Sigmoid colon (tissue), 4 donors: ENCODE measurements around the gene BCR.

ENCODE experiments used
- EP300 ChIP-seq, 4 donors: sonication (generic); formaldehyde crosslinking; IDR thresholded peaks; one replicate each; pipeline ENCODE4 v1.6.1; 2017; ENCODE audit warnings: antibody characterized with exemption in 4 of 4
- POLR2A ChIP-seq, 2 donors: fragments of 450-650 bp; IDR thresholded peaks; one replicate each; pipeline ENCODE4 v1.6.1; 2016; ENCODE audit warnings: antibody characterized with exemption in 2 of 2, mild to moderate bottlenecking in 2 of 2, moderate library complexity in 2 of 2
- POLR2AphosphoS5 ChIP-seq, 4 donors: sonication (generic); formaldehyde crosslinking; IDR thresholded peaks; one replicate each; pipeline ENCODE4 v1.6.1; 2017; ENCODE audit warnings: antibody characterized with exemption in 4 of 4
- TF ChIP-seq, protein P1 (sequence below), 4 experiments: fragments of 450-650 bp in 3 of 4; fragments of 200-600 bp in 1 of 4; IDR thresholded peaks; one replicate each; pipeline ENCODE4 v1.5.1; 2016 to 2019; ENCODE audit warnings: antibody characterized with exemption in 4 of 4, mild to moderate bottlenecking in 3 of 4, moderate library complexity in 2 of 4

DNA sequence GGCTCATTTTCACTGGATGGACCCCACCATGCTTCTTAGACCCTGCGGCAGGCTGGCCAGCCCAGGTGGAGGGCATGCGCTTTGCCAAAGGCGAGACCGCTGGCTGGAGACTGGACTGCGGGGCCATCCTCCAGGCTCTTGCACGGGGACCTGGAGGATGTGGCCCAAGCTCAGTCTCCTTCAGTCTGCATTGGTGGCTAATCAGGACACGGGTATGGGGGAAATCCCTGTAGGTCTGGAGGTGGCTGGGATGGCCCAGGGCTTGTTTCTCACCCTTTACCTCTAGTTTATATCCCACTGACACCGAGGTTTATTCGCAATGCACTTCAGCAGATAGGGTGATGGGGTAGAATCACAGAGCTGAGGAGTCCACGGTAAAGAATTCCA, 45.0 kb downstream of the BCR start:
- TF ChIP-seq, protein P1, sequence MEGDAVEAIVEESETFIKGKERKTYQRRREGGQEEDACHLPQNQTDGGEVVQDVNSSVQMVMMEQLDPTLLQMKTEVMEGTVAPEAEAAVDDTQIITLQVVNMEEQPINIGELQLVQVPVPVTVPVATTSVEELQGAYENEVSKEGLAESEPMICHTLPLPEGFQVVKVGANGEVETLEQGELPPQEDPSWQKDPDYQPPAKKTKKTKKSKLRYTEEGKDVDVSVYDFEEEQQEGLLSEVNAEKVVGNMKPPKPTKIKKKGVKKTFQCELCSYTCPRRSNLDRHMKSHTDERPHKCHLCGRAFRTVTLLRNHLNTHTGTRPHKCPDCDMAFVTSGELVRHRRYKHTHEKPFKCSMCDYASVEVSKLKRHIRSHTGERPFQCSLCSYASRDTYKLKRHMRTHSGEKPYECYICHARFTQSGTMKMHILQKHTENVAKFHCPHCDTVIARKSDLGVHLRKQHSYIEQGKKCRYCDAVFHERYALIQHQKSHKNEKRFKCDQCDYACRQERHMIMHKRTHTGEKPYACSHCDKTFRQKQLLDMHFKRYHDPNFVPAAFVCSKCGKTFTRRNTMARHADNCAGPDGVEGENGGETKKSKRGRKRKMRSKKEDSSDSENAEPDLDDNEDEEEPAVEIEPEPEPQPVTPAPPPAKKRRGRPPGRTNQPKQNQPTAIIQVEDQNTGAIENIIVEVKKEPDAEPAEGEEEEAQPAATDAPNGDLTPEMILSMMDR (IDR thresholded peaks at IDR 0.05) = no peak
- TF ChIP-seq POLR2A (IDR thresholded peaks at IDR 0.05) (no peak), EP300 (IDR thresholded peaks at IDR 0.05) (no peak), POLR2AphosphoS5 (IDR thresholded peaks at IDR 0.05) (no peak)
